Heart left ventricle (tissue), 16 donors: ENCODE results near the gene NMS. TPM values are rescaled to one million over a fixed set of nuclear protein-coding genes. Genes with fewer than 3 reads are reported as not detected.
"Not testable (repeated sequence)": the region's sequence is repeated elsewhere in the genome, so short reads cannot be mapped to it uniquely, and the experiment has no call there.

ENCODE experiments used
- ATAC-seq, 4 donors: fragments of 200-7000 bp; cut with Tn5 transposase; one replicate each; pipeline ENCODE4 v1.9.1; 2020 to 2022; ENCODE audit warnings: moderate library complexity in 4 of 4, mild to moderate bottlenecking in 3 of 4, moderate number of reproducible peaks in 1 of 4
- DNase-seq, 5 donors: peaks; one replicate each; pipeline ENCODE4 v3.0.0-alpha.2; 2020
- H3K27ac ChIP-seq, 12 donors: fragments of 200-600 bp; sonication (generic) in 4 of 12; one replicate each; pipeline versions ENCODE4 v1.5.0 to v1.8.0; 2016 to 2022; ENCODE audit warnings: mild to moderate bottlenecking in 2 of 12
- H3K27me3 ChIP-seq, 9 donors: fragments of 200-600 bp; sonication (generic) in 2 of 9; one replicate each; pipeline versions ENCODE4 v1.5.1 to v1.8.0; 2016 to 2022; ENCODE audit warnings: mild to moderate bottlenecking in 3 of 9
- H3K36me3 ChIP-seq, 9 donors: fragments of 200-600 bp; sonication (generic) in 2 of 9; one replicate each; pipeline versions ENCODE4 v1.5.0 to v1.8.0; 2018 to 2022; ENCODE audit warnings: mild to moderate bottlenecking in 2 of 9
- H3K4me1 ChIP-seq, 12 donors: fragments of 200-600 bp; sonication (generic) in 4 of 12; one replicate each; pipeline versions ENCODE4 v1.5.0 to v1.8.0; 2016 to 2022; ENCODE audit warnings: mild to moderate bottlenecking in 3 of 12
- H3K4me3 ChIP-seq, 12 donors: fragments of 200-600 bp; sonication (generic) in 4 of 12; one replicate each; pipeline versions ENCODE4 v1.5.0 to v1.8.0; 2017 to 2022; ENCODE audit warnings: mild to moderate bottlenecking in 9 of 12, moderate library complexity in 4 of 12
- H3K9me3 ChIP-seq, 12 donors: fragments of 200-600 bp; sonication (generic) in 4 of 12; one replicate each; pipeline versions ENCODE4 v1.5.0 to v1.8.0; 2016 to 2022; ENCODE audit warnings: mild to moderate bottlenecking in 1 of 12
- CTCF ChIP-seq, 12 donors: fragments of 200-600 bp; sonication (generic) in 4 of 12; IDR thresholded peaks; one replicate each; pipeline versions ENCODE4 v1.5.0 to v1.8.0; 2018 to 2022; ENCODE audit warnings: antibody characterized with exemption in 12 of 12, mild to moderate bottlenecking in 5 of 12
- POLR2A ChIP-seq, 2 donors: fragments of 450-650 bp; IDR thresholded peaks; one replicate each; pipeline ENCODE4 v1.6.1; 2017; ENCODE audit warnings: antibody characterized with exemption in 2 of 2, mild to moderate bottlenecking in 2 of 2, moderate library complexity in 2 of 2
- WGBS, 4 donors: extraction: QIAGEN DNeasy Blood & Tissue Kit in 2 of 4; methylation state at CpG; one replicate each; pipeline versions ENCODE4 v1.1.5 to v1.1.7; 2013 to 2018; 5-methylcytosine and 5-hydroxymethylcytosine counted together
- intact Hi-C, 10 donors: fragments of 100-400 bp; cut with DNase I; formaldehyde crosslinking; loops; one replicate each; pipeline versions ENCODE4 v1.11.1 to v1.14.2; 2022
- polyA plus RNA-seq, 2 donors: library from polyadenylated mRNA; stranded (reverse); fragments of 200-250 nt; gene quantifications; one replicate each; pipeline ENCODE4 v1.2.3, GENCODE V29; 2013
- total RNA-seq, 9 donors: library from RNA; depleted of rRNA in 2 of 9; stranded (reverse); fragments of >200 nt in 2 of 9; fragmentation: NEBNext Ultra II Directional in 3 of 9; extraction: Animal tissue kit (Norgen Biotek cat#: 25700) in 3 of 9; gene quantifications; one replicate each; pipeline versions ENCODE4 v1.1.0 to v1.2.4, GENCODE V29; 2016 to 2023
- donor health status: ischemic (EF 13 %, LVEDD 7.1; RV severe dilation, severe dysfunction).
- donor health status: healthy with polysubstance abuse.
- donor health status: DM: no; HTN: yes; CAD: no.
- donor health status: DM: no; HTN: no; CAD: no.
- donor health status: ischemic (EF 25% LVEDD 6.9; RV normal size, moderate dysfunction).
- donor health status: ischemic (EF 25% LVEDD 5.7; RV mildly dilated, moderate dysfunction).
- donor health status: healthy.
- donor health status: DM: yes; HTN: yes; CAD: no.
- donor health status: ischemic (EF 35%, LVEDD 5.7; RV mildly dilated, moderate dysfunction).
- donor health status: nonischemic (EF 11% LVEDD 7.7; RV severe dilation, severe dysfunction).
- donor health status: DM: yes; HTN: yes; CAD: no.
- donor health status: PGD.
- donor health status: ischemic (EF 29% LVEDD 5.4; RV normal size, mild dysfunction).
- donor health status: nonischemic (EF 23%, LVEDD 6.1; RV moderate dilation, normal function).

The NMS gene
- total and polyA plus RNA-seq, 11 donors: not detected

- no peaks in the 10 kb centered on the region for H3K36me3 ChIP-seq
- 53 to 70% (median 65%) methylated on average over 4 of the region's 4 CpGs for WGBS, 4 donors
- no peak overlapping the region for H3K27ac ChIP-seq
- TF ChIP-seq CTCF (IDR thresholded peaks at IDR 0.05) (no peak), POLR2A (IDR thresholded peaks at IDR 0.05) (no peak)
- no peaks in the 10 kb centered on the region for H3K27me3 ChIP-seq
- no peak for ATAC-seq
- intact Hi-C loops: no loop called here
- H3K4me1 ChIP-seq: no peaks in the 10 kb centered on the region
- H3K4me3 ChIP-seq: no peak overlapping the region
- no peak for DNase-seq
- H3K9me3 ChIP-seq: peaks cover 0 to 38% (median 10%) of the 10 kb centered on the region in 12 donors
Observed at GRCh38 chr2:100453853-100454252, 16.4 kb upstream of the NMS start.

- ATAC-seq, intact Hi-C loops: not testable (repeated sequence)
- peaks cover 0 to 41% (median 11%) of the 10 kb centered on the region in 12 donors for H3K9me3 ChIP-seq
Observed at GRCh38 chr2:100456357-100456756, 13.9 kb upstream of the NMS start.

GRCh38 chr2:100460904-100461530, 9.3 kb upstream of the NMS start:
- 72 to 90% (median 84%) methylated on average over 1 of the region's 1 CpG for WGBS, 4 donors
- intact Hi-C loops: no loop called here
- no peak for ATAC-seq
- Histone ChIP-seq H3K36me3 (no peaks in the 10 kb centered on the region), H3K4me3 (no peak overlapping the region), H3K27ac (no peak overlapping the region), H3K27me3 (peaks cover 0 to 4% (median 0%) of the 10 kb centered on the region in 9 donors), H3K9me3 (peaks cover 0 to 32% (median 11%) of the 10 kb centered on the region in 12 donors), H3K4me1 (no peaks in the 10 kb centered on the region)
- DNase-seq: no peak
- no peak for TF ChIP-seq CTCF (IDR thresholded peaks at IDR 0.05)
- TF ChIP-seq POLR2A (IDR thresholded peaks at IDR 0.05): no peak

More at GRCh38 chr2:100456357-100456756, 13.9 kb upstream of the NMS start:
- not testable (repeated sequence) for H3K4me1 ChIP-seq, H3K27me3 ChIP-seq, H3K4me3 ChIP-seq, DNase-seq, H3K36me3 ChIP-seq, H3K27ac ChIP-seq

GRCh38 chr2:100470898-100471514, 724 bp downstream of the NMS start:
- intact Hi-C loops: no loop called here
- DNase-seq: peak in 2 of 5 donors; percentile 21 to 26
- 18 to 25% (median 22%) methylated on average over 16 of the region's 16 CpGs for WGBS, 4 donors
- Histone ChIP-seq H3K4me3 (no peak overlapping the region), H3K27ac (no peak overlapping the region), H3K36me3 (no peaks in the 10 kb centered on the region), H3K4me1 (no peaks in the 10 kb centered on the region), H3K9me3 (no peaks in the 10 kb centered on the region), H3K27me3 (peaks cover 0 to 49% (median 8%) of the 10 kb centered on the region in 9 donors)
- no peak for TF ChIP-seq CTCF (IDR thresholded peaks at IDR 0.05)
- TF ChIP-seq POLR2A (IDR thresholded peaks at IDR 0.05): no peak
- no peak for ATAC-seq
